ENCODE results near the gene CAMK2A.

The CAMK2A gene

DNA sequence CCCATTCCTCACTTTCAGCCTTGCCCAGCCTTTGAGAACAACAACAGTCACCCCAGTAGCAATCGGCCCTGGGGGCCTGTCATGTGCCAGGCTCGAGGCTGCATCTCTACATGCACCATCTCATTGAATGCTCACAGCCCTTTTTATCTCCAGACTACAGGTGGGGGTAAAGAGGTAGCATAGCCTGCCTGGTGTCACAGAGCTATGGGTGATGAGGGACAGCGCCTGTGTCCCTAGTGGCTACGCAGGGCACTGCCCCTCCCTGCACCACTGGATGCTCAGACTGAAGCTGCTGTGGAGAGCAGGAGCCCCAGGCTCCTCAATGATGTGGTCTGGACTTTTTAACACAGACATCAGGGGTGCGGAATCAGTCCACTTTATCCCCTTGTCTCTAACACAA lies 2.8 kb downstream of the CAMK2A start:
- no peak overlapping the region for H3K4me2 ChIP-seq
- H3K36me3 ChIP-seq (ENCODE audit: insufficient read depth) = no peaks in the 10 kb centered on the region
- no peak overlapping the region for H3K4me3 ChIP-seq (IDR thresholded peaks at IDR 0.05; ENCODE audit: insufficient read depth, low read depth, low read length)
- no peaks in the 10 kb centered on the region for H4K20me1 ChIP-seq (ENCODE audit: insufficient read depth)
- peaks cover 8% of the 10 kb centered on the region for H3K4me1 ChIP-seq (ENCODE audit: low read depth, poor library complexity, severe bottlenecking)
- TF ChIP-seq, protein P1, sequence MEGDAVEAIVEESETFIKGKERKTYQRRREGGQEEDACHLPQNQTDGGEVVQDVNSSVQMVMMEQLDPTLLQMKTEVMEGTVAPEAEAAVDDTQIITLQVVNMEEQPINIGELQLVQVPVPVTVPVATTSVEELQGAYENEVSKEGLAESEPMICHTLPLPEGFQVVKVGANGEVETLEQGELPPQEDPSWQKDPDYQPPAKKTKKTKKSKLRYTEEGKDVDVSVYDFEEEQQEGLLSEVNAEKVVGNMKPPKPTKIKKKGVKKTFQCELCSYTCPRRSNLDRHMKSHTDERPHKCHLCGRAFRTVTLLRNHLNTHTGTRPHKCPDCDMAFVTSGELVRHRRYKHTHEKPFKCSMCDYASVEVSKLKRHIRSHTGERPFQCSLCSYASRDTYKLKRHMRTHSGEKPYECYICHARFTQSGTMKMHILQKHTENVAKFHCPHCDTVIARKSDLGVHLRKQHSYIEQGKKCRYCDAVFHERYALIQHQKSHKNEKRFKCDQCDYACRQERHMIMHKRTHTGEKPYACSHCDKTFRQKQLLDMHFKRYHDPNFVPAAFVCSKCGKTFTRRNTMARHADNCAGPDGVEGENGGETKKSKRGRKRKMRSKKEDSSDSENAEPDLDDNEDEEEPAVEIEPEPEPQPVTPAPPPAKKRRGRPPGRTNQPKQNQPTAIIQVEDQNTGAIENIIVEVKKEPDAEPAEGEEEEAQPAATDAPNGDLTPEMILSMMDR (conservative IDR thresholded peaks at IDR 0.05; ENCODE audit: low read depth, low read length) = peak; percentile 33; the same call in 1 of the 2 replicates
- H3K9ac ChIP-seq = no peak overlapping the region
- no peaks in the 10 kb centered on the region for H3K79me2 ChIP-seq (ENCODE audit: insufficient read depth, low read depth)
- no peak overlapping the region for H2AFZ ChIP-seq (ENCODE audit: low read depth)
- H3K27me3 ChIP-seq (ENCODE audit: insufficient read depth, low read depth) = no peaks in the 10 kb centered on the region
- H3K27ac ChIP-seq = no peak overlapping the region

DNA sequence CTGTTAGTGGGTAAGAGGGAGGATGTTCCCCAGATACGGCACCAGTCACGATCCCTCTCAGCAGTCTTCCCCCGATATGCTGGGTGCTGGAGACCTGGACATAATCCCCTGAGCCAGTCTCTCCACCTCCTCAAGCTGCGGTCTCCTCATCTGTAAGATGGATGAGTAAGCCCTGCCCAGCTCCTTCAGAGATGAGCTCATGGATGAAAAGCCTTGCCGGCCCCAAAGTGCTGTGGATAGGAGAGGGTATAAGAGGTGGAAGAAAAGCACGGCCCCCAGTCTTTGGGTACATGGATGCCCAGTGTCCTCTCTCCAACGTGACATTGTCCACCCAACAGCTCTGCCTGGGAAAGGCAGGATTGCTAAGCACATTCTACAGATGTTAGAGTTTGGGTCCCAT lies 4.5 kb downstream of the CAMK2A start:
- Histone ChIP-seq H3K27ac (no peak overlapping the region), H3K4me1 (ENCODE audit: low read depth, poor library complexity, severe bottlenecking) (peaks cover 8% of the 10 kb centered on the region), H3K36me3 (ENCODE audit: insufficient read depth) (no peaks in the 10 kb centered on the region), H4K20me1 (ENCODE audit: insufficient read depth) (no peaks in the 10 kb centered on the region), H3K79me2 (ENCODE audit: insufficient read depth, low read depth) (no peaks in the 10 kb centered on the region), H3K9ac (no peak overlapping the region), H3K4me2 (no peak overlapping the region), H3K27me3 (ENCODE audit: insufficient read depth, low read depth) (no peaks in the 10 kb centered on the region), H2AFZ (ENCODE audit: low read depth) (no peak overlapping the region), H3K4me3 (IDR thresholded peaks at IDR 0.05; ENCODE audit: insufficient read depth, low read depth, low read length) (no peak overlapping the region)
- TF ChIP-seq, protein P1 (conservative IDR thresholded peaks at IDR 0.05; ENCODE audit: low read depth, low read length) = no peak

DNA sequence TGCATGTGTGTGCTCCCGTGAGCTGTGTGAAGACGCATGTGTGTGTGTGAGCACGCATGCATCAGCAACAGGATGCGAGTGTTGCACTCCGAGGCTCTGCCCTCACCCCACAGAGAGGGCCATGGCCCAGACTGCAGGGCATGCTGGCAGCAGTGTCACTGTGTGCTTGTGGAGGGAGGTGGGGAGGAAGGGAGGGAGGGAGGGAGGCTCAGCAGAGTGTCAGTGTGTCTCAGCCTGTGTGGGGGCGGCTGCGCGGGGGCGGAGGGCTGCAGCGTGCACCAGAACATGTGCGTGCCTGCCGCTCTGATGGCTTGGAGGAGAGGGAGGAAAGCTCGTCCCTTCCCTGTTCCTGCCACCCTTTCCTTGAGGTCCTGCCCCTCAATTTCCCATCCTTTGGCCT lies 5.3 kb downstream of the CAMK2A start:
- peaks cover 8% of the 10 kb centered on the region for H3K4me1 ChIP-seq (ENCODE audit: low read depth, poor library complexity, severe bottlenecking)
- TF ChIP-seq, protein P1 (conservative IDR thresholded peaks at IDR 0.05; ENCODE audit: low read depth, low read length) = no peak
- H3K36me3 ChIP-seq (ENCODE audit: insufficient read depth) = no peaks in the 10 kb centered on the region
- H3K9ac ChIP-seq = no peak overlapping the region
- H3K27me3 ChIP-seq (ENCODE audit: insufficient read depth, low read depth) = no peaks in the 10 kb centered on the region
- no peak overlapping the region for H3K4me3 ChIP-seq (IDR thresholded peaks at IDR 0.05; ENCODE audit: insufficient read depth, low read depth, low read length)
- H3K27ac ChIP-seq = no peak overlapping the region
- H4K20me1 ChIP-seq (ENCODE audit: insufficient read depth) = no peaks in the 10 kb centered on the region
- no peaks in the 10 kb centered on the region for H3K79me2 ChIP-seq (ENCODE audit: insufficient read depth, low read depth)
- no peak overlapping the region for H3K4me2 ChIP-seq
- no peak overlapping the region for H2AFZ ChIP-seq (ENCODE audit: low read depth)

DNA sequence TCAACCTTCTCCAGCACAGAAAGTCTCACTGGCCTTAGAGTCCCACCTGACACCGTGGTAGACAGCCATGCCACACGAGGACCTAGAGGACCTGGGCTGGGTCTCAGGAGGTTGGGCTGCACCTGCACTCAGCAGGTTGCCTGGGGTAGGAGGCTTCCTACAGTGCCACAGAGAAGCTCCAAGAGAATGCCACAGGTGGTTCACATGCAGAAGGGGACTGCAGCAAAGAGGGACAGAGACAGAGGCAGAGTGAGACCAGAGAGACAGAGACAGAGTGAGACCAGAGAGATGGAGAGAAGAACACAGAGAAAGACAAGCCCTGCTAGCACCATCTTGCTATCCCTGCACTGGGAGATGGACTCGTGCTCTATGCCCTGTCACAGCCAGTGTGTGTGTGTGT lies 5.7 kb downstream of the CAMK2A start:
- H3K27me3 ChIP-seq (ENCODE audit: insufficient read depth, low read depth) = no peaks in the 10 kb centered on the region

More for the DNA sequence above, 5.7 kb downstream of the CAMK2A start:
- H4K20me1 ChIP-seq (ENCODE audit: insufficient read depth) = no peaks in the 10 kb centered on the region
- H3K79me2 ChIP-seq (ENCODE audit: insufficient read depth, low read depth) = no peaks in the 10 kb centered on the region
- no peak overlapping the region for H3K4me2 ChIP-seq
- TF ChIP-seq, protein P1 (conservative IDR thresholded peaks at IDR 0.05; ENCODE audit: low read depth, low read length) = no peak
- H3K4me3 ChIP-seq (IDR thresholded peaks at IDR 0.05; ENCODE audit: insufficient read depth, low read depth, low read length) = no peak overlapping the region
- H2AFZ ChIP-seq (ENCODE audit: low read depth) = no peak overlapping the region
- H3K9ac ChIP-seq = no peak overlapping the region
- H3K27ac ChIP-seq = no peak overlapping the region
- peaks cover 7% of the 10 kb centered on the region for H3K4me1 ChIP-seq (ENCODE audit: low read depth, poor library complexity, severe bottlenecking)
- no peaks in the 10 kb centered on the region for H3K36me3 ChIP-seq (ENCODE audit: insufficient read depth)
